Measurements from ENCODE around the gene CFL2.

GRCh38 chr14:34713122-34713680 lies 1.2 kb downstream of the CFL2 start:
- TF ChIP-seq CTCF (IDR thresholded peaks at IDR 0.05) (no peak), POLR2A (IDR thresholded peaks at IDR 0.05) (no peak)
